Rectal smooth muscle tissue (tissue), 1 donor: ENCODE data around the gene FMN1.

Experiments
- H3K27ac ChIP-seq: one replicate; pipeline ENCODE4 v1.7.0; 2013; ENCODE audit warnings: low read depth, low read length, inconsistent platforms
- H3K27me3 ChIP-seq: one replicate; pipeline ENCODE4 v1.7.0; 2013; ENCODE audit warnings: low read length; ENCODE audit not compliant: control insufficient read depth, insufficient read depth
- H3K36me3 ChIP-seq: one replicate; pipeline ENCODE4 v1.7.0; 2013; ENCODE audit warnings: low read length; ENCODE audit not compliant: control insufficient read depth, insufficient read depth
- H3K4me1 ChIP-seq: one replicate; pipeline ENCODE4 v1.7.0; 2013; ENCODE audit warnings: low read length; ENCODE audit not compliant: control insufficient read depth, insufficient read depth
- H3K4me3 ChIP-seq: one replicate; pipeline ENCODE4 v1.7.0; 2013; ENCODE audit warnings: low read length
- H3K9ac ChIP-seq: one replicate; pipeline ENCODE4 v1.7.0; 2013; ENCODE audit warnings: low read length

FMN1 gene

GRCh38 chr15:32778391-32779176 lies 415.9 kb downstream of the FMN1 start:
- Histone ChIP-seq H3K4me3 (no peak overlapping the region), H3K27me3 (no peaks in the 10 kb centered on the region), H3K4me1 (no peaks in the 10 kb centered on the region), H3K36me3 (no peaks in the 10 kb centered on the region), H3K9ac (no peak overlapping the region), H3K27ac (no peak overlapping the region)

- Histone ChIP-seq H3K4me3 (no peak overlapping the region), H3K27ac (no peak overlapping the region), H3K36me3 (no peaks in the 10 kb centered on the region), H3K27me3 (no peaks in the 10 kb centered on the region), H3K4me1 (no peaks in the 10 kb centered on the region), H3K9ac (no peak overlapping the region)
These were observed 419.4 kb downstream of the FMN1 start for GRCh38 chr15:32775103-32775502.

GRCh38 chr15:32774022-32774421 lies 420.5 kb downstream of the FMN1 start:
- no peak overlapping the region for H3K27ac ChIP-seq

GRCh38 chr15:32767236-32767635 lies 427.3 kb downstream of the FMN1 start:
- Histone ChIP-seq H3K36me3 (no peaks in the 10 kb centered on the region), H3K9ac (no peak overlapping the region), H3K27ac (no peak overlapping the region), H3K27me3 (no peaks in the 10 kb centered on the region), H3K4me1 (no peaks in the 10 kb centered on the region), H3K4me3 (no peak overlapping the region)

More at GRCh38 chr15:32774022-32774421, 420.5 kb downstream of the FMN1 start:
- Histone ChIP-seq H3K9ac (no peak overlapping the region), H3K4me1 (no peaks in the 10 kb centered on the region), H3K36me3 (no peaks in the 10 kb centered on the region), H3K4me3 (no peak overlapping the region), H3K27me3 (no peaks in the 10 kb centered on the region)

GRCh38 chr15:32766101-32766500 lies 428.4 kb downstream of the FMN1 start:
- no peaks in the 10 kb centered on the region for H3K36me3 ChIP-seq
- H3K27me3 ChIP-seq = no peaks in the 10 kb centered on the region
- H3K4me3 ChIP-seq = no peak overlapping the region
- no peaks in the 10 kb centered on the region for H3K4me1 ChIP-seq
- H3K27ac ChIP-seq = no peak overlapping the region
- H3K9ac ChIP-seq = no peak overlapping the region

- H3K36me3 ChIP-seq = no peaks in the 10 kb centered on the region
- no peaks in the 10 kb centered on the region for H3K4me1 ChIP-seq
- no peak overlapping the region for H3K9ac ChIP-seq
- H3K27me3 ChIP-seq = no peaks in the 10 kb centered on the region
- H3K4me3 ChIP-seq = no peak overlapping the region
- H3K27ac ChIP-seq = no peak overlapping the region
These were observed 429.3 kb downstream of the FMN1 start for GRCh38 chr15:32765236-32765635.

GRCh38 chr15:32763295-32763694 lies 431.2 kb downstream of the FMN1 start:
- H3K36me3 ChIP-seq = no peaks in the 10 kb centered on the region
- H3K9ac ChIP-seq = no peak overlapping the region
- H3K27me3 ChIP-seq = no peaks in the 10 kb centered on the region
- no peak overlapping the region for H3K27ac ChIP-seq
- H3K4me1 ChIP-seq = no peaks in the 10 kb centered on the region
- no peak overlapping the region for H3K4me3 ChIP-seq

- Histone ChIP-seq H3K4me1 (no peaks in the 10 kb centered on the region), H3K36me3 (no peaks in the 10 kb centered on the region), H3K27ac (no peak overlapping the region), H3K4me3 (no peak overlapping the region), H3K9ac (no peak overlapping the region), H3K27me3 (no peaks in the 10 kb centered on the region)
These were observed 437.1 kb downstream of the FMN1 start for GRCh38 chr15:32757426-32757825.

- no peaks in the 10 kb centered on the region for H3K27me3 ChIP-seq
- no peak overlapping the region for H3K27ac ChIP-seq
- no peaks in the 10 kb centered on the region for H3K36me3 ChIP-seq
- no peak overlapping the region for H3K9ac ChIP-seq
- no peaks in the 10 kb centered on the region for H3K4me1 ChIP-seq
- H3K4me3 ChIP-seq = no peak overlapping the region
These were observed 443.5 kb downstream of the FMN1 start for GRCh38 chr15:32750979-32751378.

GRCh38 chr15:32747921-32748342 lies 446.6 kb downstream of the FMN1 start:
- no peak overlapping the region for H3K27ac ChIP-seq
- H3K4me1 ChIP-seq = no peaks in the 10 kb centered on the region
- no peaks in the 10 kb centered on the region for H3K27me3 ChIP-seq
- H3K36me3 ChIP-seq = no peaks in the 10 kb centered on the region
- no peak overlapping the region for H3K4me3 ChIP-seq
- no peak overlapping the region for H3K9ac ChIP-seq

GRCh38 chr15:32746116-32746857 lies 448.2 kb downstream of the FMN1 start:
- no peak overlapping the region for H3K27ac ChIP-seq
- no peaks in the 10 kb centered on the region for H3K36me3 ChIP-seq
- H3K27me3 ChIP-seq = no peaks in the 10 kb centered on the region
- H3K9ac ChIP-seq = no peak overlapping the region
- no peak overlapping the region for H3K4me3 ChIP-seq
- H3K4me1 ChIP-seq = no peaks in the 10 kb centered on the region

- Histone ChIP-seq H3K9ac (no peak overlapping the region), H3K27ac (no peak overlapping the region), H3K4me1 (no peaks in the 10 kb centered on the region), H3K36me3 (no peaks in the 10 kb centered on the region), H3K27me3 (no peaks in the 10 kb centered on the region), H3K4me3 (no peak overlapping the region)
These were observed 450.9 kb downstream of the FMN1 start for GRCh38 chr15:32743411-32744140.
